HG03060 (cell line): ENCODE data around the gene PRR5L.

ENCODE experiments used
- ATAC-seq: cut with Tn5 transposase; IDR thresholded peaks from one replicate; pipeline ENCODE4 v1.9.1; 2021; ENCODE audit warnings: low read depth, moderate number of reproducible peaks; ENCODE audit not compliant: unreplicated experiment

The PRR5L gene

DNA sequence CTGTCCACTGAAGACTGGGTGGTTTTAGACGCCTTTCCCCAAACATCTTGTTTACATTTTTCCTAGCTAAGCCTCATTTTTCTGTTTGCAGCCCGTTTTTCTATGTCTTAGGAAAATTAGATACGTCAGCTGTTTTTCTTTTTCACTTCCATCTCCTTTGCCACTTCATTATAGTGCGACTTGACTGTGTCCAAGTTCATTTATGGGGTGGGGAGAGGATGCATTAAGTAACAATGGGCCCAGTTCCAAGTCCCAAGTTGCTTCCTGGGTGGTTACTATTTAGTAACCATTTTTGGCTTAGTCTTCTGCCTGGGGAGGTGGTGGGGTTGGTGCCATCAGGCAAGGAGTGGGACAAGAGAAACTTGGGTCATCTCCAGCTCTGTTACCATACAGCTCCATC, 131.0 kb downstream of the PRR5L start:
- ATAC-seq = no peak

GRCh38 chr11:36427876-36428275, 131.8 kb downstream of the PRR5L start:
- no peak for ATAC-seq

DNA sequence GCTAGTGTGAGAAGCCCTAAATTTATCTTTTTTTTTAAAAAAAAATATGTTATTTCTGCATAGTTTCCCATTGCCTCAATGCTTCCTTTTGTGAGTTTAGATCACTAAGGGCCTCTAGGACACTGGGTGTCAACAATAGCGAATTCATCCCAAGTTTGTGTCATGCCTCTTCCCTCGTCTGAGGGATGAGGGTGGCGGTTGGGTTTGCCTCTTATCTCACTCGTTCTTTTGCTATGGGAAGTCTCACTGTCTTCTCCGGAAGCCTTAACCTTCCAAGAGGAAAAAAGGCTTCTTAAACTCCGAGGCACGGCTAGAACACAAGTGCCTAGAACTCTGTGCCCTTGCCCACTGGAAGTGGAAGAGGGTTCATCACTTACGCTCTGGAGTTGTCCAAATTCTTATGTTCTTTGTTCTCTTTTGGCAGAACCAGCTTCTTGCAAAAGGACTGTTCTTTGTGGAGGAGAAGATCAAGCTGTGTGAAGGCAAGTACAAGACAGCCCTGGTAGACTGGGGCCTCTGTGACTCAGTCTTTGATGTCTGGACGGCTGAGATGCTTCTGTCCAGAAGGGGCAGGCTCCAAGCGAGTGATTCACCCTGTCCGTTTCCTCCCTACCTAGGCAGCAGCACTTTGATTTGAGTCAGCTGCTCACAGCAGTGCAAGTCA, 135.5 kb downstream of the PRR5L start:
- ATAC-seq = peak; percentile 45

DNA sequence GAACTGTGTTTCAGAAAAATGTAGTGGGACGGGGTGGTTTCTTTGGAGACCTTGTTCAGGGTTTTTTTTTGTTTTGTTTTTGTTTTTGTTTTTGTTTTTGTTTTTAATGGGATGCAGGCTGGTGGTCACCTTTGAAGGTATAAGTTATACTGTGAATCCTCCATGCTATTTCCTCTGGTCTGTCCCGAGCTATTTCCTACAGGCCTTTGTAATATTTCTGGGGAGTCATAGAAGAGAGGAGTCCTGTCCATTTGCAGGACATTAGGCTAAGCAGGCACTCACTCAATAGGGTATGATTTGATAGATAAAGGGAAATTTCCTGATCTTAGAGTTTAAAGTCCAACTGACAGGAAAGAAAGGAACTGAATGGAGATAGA, 136.0 kb downstream of the PRR5L start:
- ATAC-seq = no peak

GRCh38 chr11:36432738-36433137, 136.7 kb downstream of the PRR5L start:
- no peak for ATAC-seq

- no peak for ATAC-seq
These were observed 140.0 kb downstream of the PRR5L start for GRCh38 chr11:36436064-36436463.

GRCh38 chr11:36436589-36436988, 140.5 kb downstream of the PRR5L start:
- ATAC-seq = no peak

- ATAC-seq = no peak
These were observed 141.3 kb downstream of the PRR5L start for GRCh38 chr11:36437413-36437812.

GRCh38 chr11:36438126-36438525, 142.0 kb downstream of the PRR5L start:
- ATAC-seq = no peak

DNA sequence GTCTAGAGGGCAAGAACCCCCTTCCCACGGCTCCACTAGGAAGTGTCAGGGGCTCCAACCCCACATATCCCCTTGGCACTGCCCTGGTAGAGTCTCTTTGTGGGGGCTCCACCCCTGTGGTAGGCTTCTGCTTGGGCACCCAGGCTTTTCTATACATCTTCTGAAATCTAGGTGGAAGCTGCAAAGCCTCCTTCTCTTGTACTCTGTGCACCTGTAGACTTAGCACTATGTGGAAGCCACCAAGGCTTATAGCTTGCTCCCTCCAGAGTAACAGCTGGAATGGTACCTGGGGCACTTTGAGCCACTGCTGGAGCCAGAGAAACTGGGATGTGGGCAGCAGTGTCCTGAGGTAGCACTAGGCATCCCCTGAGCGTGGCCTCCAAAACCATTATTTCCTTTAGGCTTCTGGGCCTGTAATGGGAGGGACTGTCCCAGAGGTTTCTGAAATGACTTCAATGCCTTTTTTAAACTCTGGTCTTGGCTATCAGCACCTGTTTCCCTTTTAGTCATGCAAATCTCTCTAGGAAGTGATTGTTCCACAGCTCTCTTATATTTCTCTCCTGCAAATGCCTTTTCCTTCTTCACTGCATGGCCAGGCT, 145.6 kb downstream of the PRR5L start:
- peak; percentile 85 for ATAC-seq

DNA sequence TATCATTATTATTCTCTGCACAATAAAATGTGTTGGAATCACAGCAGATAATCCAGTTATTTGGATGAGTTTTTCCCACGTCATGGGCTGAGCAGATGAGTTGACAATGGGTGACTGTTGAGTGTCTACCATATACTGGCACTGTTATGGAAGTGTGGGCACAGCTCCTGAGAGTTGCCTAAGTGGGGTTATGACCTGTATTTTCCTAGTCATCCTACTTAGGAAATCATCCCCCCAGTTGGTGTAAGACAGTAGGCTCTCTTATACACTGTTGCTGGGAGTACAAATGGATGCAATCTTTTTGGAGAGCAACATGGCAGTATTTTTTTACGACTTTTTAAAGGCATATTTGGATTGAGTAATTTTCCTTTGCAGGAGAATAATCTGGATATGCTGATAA, 147.6 kb downstream of the PRR5L start:
- ATAC-seq = no peak

- ATAC-seq = no peak
These were observed 150.0 kb downstream of the PRR5L start for GRCh38 chr11:36446135-36446534.

DNA sequence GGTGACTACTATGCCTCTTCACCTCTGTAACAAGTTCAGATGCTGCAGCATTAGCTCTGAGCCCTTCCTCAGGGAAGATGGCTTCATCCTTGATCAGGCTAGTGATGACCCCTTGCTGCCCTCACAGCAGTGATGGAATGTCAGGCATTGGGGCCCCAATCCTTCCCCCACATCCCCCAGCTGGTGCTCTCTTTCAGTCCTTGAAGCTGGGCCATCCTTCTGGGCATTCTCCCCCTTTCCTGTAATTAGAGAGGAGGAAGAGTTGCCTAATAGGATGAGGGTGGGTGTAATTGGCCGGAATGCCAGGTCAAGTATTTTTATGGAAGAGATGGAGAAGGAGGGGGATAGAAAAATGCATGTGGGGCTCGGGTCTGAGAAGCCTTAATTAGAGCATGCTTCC, 151.4 kb downstream of the PRR5L start:
- ATAC-seq = no peak

GRCh38 chr11:36447947-36448346, 151.9 kb downstream of the PRR5L start:
- no peak for ATAC-seq

DNA sequence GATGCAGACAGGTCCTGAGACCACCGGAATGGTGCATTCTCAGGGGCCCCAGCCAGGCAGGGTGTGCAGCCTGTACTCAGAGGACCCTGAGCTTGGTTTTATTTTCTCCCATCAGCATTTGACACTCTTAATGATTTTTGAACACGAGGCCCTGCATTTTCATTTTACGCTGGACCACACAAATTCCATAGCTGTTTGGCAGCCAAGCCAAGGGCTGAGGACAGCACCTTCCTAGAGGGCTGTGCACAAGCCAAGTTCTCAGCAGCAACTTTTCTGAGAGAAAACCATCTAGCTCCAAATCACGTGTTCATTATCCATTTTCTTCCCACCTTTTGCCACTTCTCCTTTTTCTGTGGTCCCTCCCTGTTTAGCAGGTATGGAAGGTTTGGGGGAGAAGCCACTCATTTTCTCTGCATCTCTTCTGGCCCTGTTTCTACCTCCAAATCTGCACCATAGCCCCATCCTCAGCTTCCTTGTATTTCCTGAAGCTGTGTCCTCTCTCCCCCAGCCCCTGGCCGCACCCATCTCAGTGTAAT, 153.5 kb downstream of the PRR5L start:
- ATAC-seq = no peak

DNA sequence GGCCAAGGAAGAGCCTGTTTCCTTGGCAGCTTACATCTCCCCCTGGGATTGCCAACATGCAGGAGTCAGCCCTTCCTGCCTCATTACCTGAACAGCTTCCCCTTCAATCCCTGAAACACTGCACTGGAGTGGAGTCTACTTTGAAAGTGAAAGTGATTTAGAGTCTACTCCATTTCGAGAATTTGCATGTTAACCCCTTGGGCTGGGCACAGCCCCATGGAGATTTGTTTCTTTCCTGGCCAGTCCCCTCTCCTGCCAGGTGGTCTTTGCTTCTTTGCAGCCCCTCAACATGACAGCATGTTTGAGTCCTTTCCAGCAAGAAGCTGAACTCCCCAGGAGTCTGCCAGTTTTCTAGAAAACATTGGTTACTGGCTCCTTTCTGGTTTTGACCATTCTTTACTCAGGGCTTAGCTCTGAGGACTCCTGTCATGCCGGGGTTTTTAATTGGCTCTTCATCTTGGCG, 154.1 kb downstream of the PRR5L start:
- ATAC-seq = peak; percentile 44

DNA sequence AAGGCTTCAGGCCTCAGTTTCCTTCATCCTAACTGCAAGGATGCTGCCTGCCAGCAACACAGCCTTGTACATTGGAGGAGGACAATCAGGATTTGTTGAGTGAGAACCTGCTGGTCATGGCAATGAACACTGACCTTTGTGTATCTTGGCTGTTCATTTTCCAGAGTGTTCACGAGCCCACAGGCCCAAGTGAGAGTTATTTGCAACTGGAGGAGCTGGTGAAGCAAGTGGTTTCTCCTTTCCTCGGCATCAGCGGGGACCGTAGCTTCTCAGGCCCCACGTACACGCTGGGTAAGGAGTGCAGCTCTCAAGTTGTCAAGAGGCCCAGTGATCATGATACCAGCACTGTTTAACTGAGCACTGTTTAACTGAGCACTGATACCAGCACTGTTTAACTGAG, 155.0 kb downstream of the PRR5L start:
- no peak for ATAC-seq

GRCh38 chr11:36451681-36452080, 155.6 kb downstream of the PRR5L start:
- no peak for ATAC-seq

DNA sequence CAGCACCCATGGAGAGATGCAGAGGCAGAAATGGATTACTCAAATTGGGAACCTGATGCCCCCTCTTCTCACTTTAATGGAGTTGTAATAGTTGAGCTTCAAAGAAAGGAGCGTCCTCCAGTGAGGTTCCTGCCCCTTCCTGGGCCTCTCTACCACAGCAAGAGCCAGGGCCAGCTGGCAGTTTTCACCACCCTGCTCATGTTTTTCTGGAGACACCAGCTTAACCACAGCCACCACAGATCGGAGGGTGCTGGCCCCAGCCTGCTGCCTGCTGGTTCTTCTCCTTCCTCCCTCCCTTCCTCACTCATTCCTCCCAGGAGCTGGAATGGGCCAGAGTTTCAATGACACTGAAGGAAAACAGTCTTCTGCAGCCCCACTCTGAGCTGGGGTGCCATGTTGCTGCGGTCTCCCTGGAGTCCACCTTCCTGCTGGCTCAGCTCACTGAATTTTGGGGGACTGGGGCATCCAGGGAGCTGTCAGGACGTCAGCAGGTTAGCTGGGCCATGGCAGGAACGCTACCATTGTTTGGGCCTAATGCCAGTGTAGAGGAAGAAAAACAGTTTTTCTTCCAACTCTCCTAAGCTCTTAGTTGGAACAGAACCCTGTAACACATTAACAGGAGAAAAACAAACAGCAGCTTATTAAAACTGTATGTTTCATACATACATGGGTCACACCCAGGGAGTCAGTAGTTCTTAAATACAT, 156.3 kb downstream of the PRR5L start:
- no peak for ATAC-seq

DNA sequence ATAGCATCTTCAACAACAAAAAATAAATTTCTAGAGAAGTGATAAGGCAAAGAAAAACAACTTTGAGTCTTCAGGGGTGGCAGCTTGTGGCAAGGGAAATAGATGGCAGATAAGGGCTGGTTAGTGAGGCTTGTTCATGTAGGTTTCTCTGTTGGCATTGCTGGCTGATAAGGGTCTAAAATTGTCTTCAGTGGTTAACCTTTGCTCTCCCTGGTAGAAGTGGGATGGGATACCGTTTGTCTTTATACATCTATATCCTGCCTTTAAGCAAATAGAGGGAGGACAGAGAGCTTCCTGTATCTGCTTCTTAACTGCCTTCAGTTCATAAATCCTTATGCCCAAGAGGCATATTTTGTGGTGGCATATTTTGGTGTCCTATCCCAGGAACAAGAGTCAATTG, 156.9 kb downstream of the PRR5L start:
- no peak for ATAC-seq

GRCh38 chr11:36453678-36454077, 157.6 kb downstream of the PRR5L start:
- no peak for ATAC-seq

GRCh38 chr11:36454551-36454940, 158.5 kb downstream of the PRR5L start:
- ATAC-seq = no peak
